ENCODE results near the gene ADPRHL1. TPM values are rescaled to one million over a fixed set of nuclear protein-coding genes. Genes with fewer than 3 reads are reported as not detected.

ADPRHL1 gene
- total RNA-seq, 1 experiment from 2014 or later: 2.7 TPM

GRCh38 chr13:113367020-113367560 is 86.2 kb downstream of the ADPRHL1 start:
- no peak overlapping the region for H3K4me2 ChIP-seq (ENCODE audit: insufficient read depth, insufficient read length, low read length)
- no peaks in the 10 kb centered on the region for H3K27me3 Mint-ChIP-seq (ENCODE audit: low read depth)
- H3K79me1 ChIP-seq (ENCODE audit: insufficient read depth, low read depth, low read length, poor library complexity, severe bottlenecking): peaks cover 7% of the 10 kb centered on the region
- peaks cover 7% of the 10 kb centered on the region; the same call in 1 of the 2 replicates for H3K79me2 ChIP-seq (ENCODE audit: insufficient read depth, low read length)
- peaks cover 12% of the 10 kb centered on the region for H3K23me2 ChIP-seq (ENCODE audit: insufficient read length, low read depth, low read length, poor library complexity, severe bottlenecking)
- H2AK5ac ChIP-seq (ENCODE audit: insufficient read length, low read length): no peak overlapping the region
- no peak overlapping the region for H3K9ac ChIP-seq (ENCODE audit: extremely low read depth, insufficient read length, low read length)
- H2BK15ac ChIP-seq (ENCODE audit: low read depth, low read length): no peak overlapping the region
- H2AFZ ChIP-seq (ENCODE audit: low read length): no peak overlapping the region
- TF ChIP-seq CTCF (conservative IDR thresholded peaks at IDR 0.05): no peak
- no peak overlapping the region for H3K4me3 Mint-ChIP-seq
- no peak overlapping the region for H2BK120ac ChIP-seq (ENCODE audit: low read depth, low read length, poor library complexity, severe bottlenecking)
- H2BK20ac ChIP-seq (ENCODE audit: low read depth, low read length, poor library complexity, severe bottlenecking): no peak overlapping the region
- H3K4ac ChIP-seq (ENCODE audit: low read depth, low read length): no peak overlapping the region
- H4K8ac ChIP-seq (replicated peaks; ENCODE audit: insufficient read length, low read depth, low read length): no peak overlapping the region
- no peak overlapping the region for H3K27ac ChIP-seq (ENCODE audit: insufficient read length, low read depth, low read length)
- H3K27me3 ChIP-seq (ENCODE audit: insufficient read depth, low read length): no peaks in the 10 kb centered on the region
- H3K18ac ChIP-seq (ENCODE audit: insufficient read length, low read depth, low read length): no peak overlapping the region
- no peak overlapping the region for H3T11ph ChIP-seq (ENCODE audit: low read length)
- no peak overlapping the region for H4K91ac ChIP-seq (ENCODE audit: insufficient read length, low read depth, low read length)
- H3K27ac Mint-ChIP-seq: no peak overlapping the region; a peak in 1 of 7 replicates
- H4K20me1 ChIP-seq (ENCODE audit: control insufficient read depth, insufficient read depth, insufficient read length): no peaks in the 10 kb centered on the region
- no peak overlapping the region for H3K23ac ChIP-seq (ENCODE audit: insufficient read length, low read depth, low read length)
- no CpG with 5 or more reads among the region's 15 CpGs for WGBS (ENCODE audit: extremely low coverage, insufficient read length, low lambda C conversion rate)
- no peak overlapping the region for H3K14ac ChIP-seq (ENCODE audit: insufficient read depth, low read length)
- no peaks in the 10 kb centered on the region; the same call in 1 of the 2 replicates for H3K4me1 ChIP-seq (ENCODE audit: insufficient read depth, low read length)
- H4K5ac ChIP-seq (ENCODE audit: insufficient read length, low read depth, low read length): no peak overlapping the region
- no peak for DNase-seq
- no peak overlapping the region for H2BK5ac ChIP-seq (ENCODE audit: insufficient read length, low read length)
- peaks cover 0 to 2% of the 10 kb centered on the region in 2 experiments; a peak in 2 of 5 replicates for H3K9me3 Mint-ChIP-seq
- H2BK12ac ChIP-seq (ENCODE audit: insufficient read length, low read depth, low read length): no peak overlapping the region
- H3K4me1 Mint-ChIP-seq: peaks cover 16 to 29% of the 10 kb centered on the region in 2 experiments
- no peaks in the 10 kb centered on the region for H3K9me3 ChIP-seq (ENCODE audit: control insufficient read depth, low read depth, low read length)
- H3K56ac ChIP-seq (ENCODE audit: insufficient read length, low read depth, low read length): no peak overlapping the region
- H3K36me3 Mint-ChIP-seq (ENCODE audit: insufficient read depth in 1 of 3, low read depth in 3 of 3): peaks cover 2 to 5% (median 3%) of the 10 kb centered on the region in 3 experiments; a peak in 4 of 7 replicates
